ENCODE data around the gene SAG. TPM values are rescaled to one million over a fixed set of nuclear protein-coding genes. Genes with fewer than 3 reads are reported as not detected.

The SAG gene
- total RNA-seq, result under 1 TPM in 1 of 6 donors, not detected in 5; 0.17 TPM

GRCh38 chr2:233307565-233307964 is at the start of gene SAG:
SAG (plus strand) TSS chr2:233307816; CDS start chr2:233309190, 1,374 bp downstream.
- no peak for DNase-seq
- TF ChIP-seq CTCF (IDR thresholded peaks at IDR 0.05), result no peak
- TF ChIP-seq POLR2A (IDR thresholded peaks at IDR 0.05), result no peak
- no peak for TF ChIP-seq EP300 (IDR thresholded peaks at IDR 0.05)
- TF ChIP-seq POLR2AphosphoS5 (IDR thresholded peaks at IDR 0.05), result no peak
- WGBS, 2 donors, result 83 to 87% methylated on average over 7 of the region's 7 CpGs

GRCh38 chr2:233258211-233258610 is 49.4 kb upstream of the SAG start:
- no peak for ATAC-seq (ENCODE audit: low FRiP score in 2 of 2)
- H3K9me3 ChIP-seq, result no peaks in the 10 kb centered on the region
- no peak for DNase-seq
- H3K36me3 ChIP-seq, result peaks cover 16 to 76% (median 54%) of the 10 kb centered on the region in 4 donors
- H3K27ac ChIP-seq, result no peak overlapping the region
- 90 to 92% methylated on average over 2 of the region's 2 CpGs for WGBS, 2 donors
- no peaks in the 10 kb centered on the region for H3K27me3 ChIP-seq
- H3K4me3 ChIP-seq, result no peak overlapping the region
- TF ChIP-seq POLR2AphosphoS5 (IDR thresholded peaks at IDR 0.05) (no peak), CTCF (IDR thresholded peaks at IDR 0.05) (no peak), EP300 (IDR thresholded peaks at IDR 0.05) (no peak), POLR2A (IDR thresholded peaks at IDR 0.05) (no peak)
- peaks cover 5 to 25% (median 6%) of the 10 kb centered on the region in 4 donors for H3K4me1 ChIP-seq

More at GRCh38 chr2:233307565-233307964, at the start of gene SAG:
- no peak within 1 kb of the TSS for H3K27ac ChIP-seq
- no peak for ATAC-seq (ENCODE audit: low FRiP score in 2 of 2)
- H3K4me1 ChIP-seq, result no peaks in the 10 kb centered on the region
- no peaks in the 10 kb centered on the region for H3K9me3 ChIP-seq
- no peaks in the 10 kb centered on the region for H3K27me3 ChIP-seq
- no peaks in the 10 kb centered on the region for H3K36me3 ChIP-seq
- H3K4me3 ChIP-seq, result no peak within 1 kb of the TSS

- TF ChIP-seq POLR2A (IDR thresholded peaks at IDR 0.05), result no peak
- no peak for TF ChIP-seq EP300 (IDR thresholded peaks at IDR 0.05)
- no peak for TF ChIP-seq CTCF (IDR thresholded peaks at IDR 0.05)
- no peak for TF ChIP-seq POLR2AphosphoS5 (IDR thresholded peaks at IDR 0.05)
- no peak for ATAC-seq (ENCODE audit: low FRiP score in 2 of 2)
- 83 to 85% methylated on average over 1 of the region's 1 CpG for WGBS, 2 donors
- H3K36me3 ChIP-seq, result peaks cover 30 to 91% (median 69%) of the 10 kb centered on the region in 4 donors
- no peaks in the 10 kb centered on the region for H3K27me3 ChIP-seq
- H3K27ac ChIP-seq, result no peak overlapping the region
- H3K9me3 ChIP-seq, result no peaks in the 10 kb centered on the region
- DNase-seq, result no peak
- no peak overlapping the region for H3K4me3 ChIP-seq
- H3K4me1 ChIP-seq, result peaks cover 0 to 10% (median 0%) of the 10 kb centered on the region in 4 donors
Measured at GRCh38 chr2:233259730-233260129, 47.9 kb upstream of the SAG start.

- Histone ChIP-seq H3K27me3 (no peaks in the 10 kb centered on the region), H3K4me3 (no peak overlapping the region), H3K27ac (no peak overlapping the region), H3K36me3 (peaks cover 38 to 96% (median 78%) of the 10 kb centered on the region in 4 donors), H3K4me1 (peaks cover 0 to 5% (median 0%) of the 10 kb centered on the region in 4 donors), H3K9me3 (no peaks in the 10 kb centered on the region)
- TF ChIP-seq POLR2AphosphoS5 (IDR thresholded peaks at IDR 0.05) (no peak), CTCF (IDR thresholded peaks at IDR 0.05) (no peak), POLR2A (IDR thresholded peaks at IDR 0.05) (no peak), EP300 (IDR thresholded peaks at IDR 0.05) (no peak)
- no peak for DNase-seq
- WGBS, 2 donors, result 94 to 99% methylated on average over 5 of the region's 5 CpGs
- ATAC-seq (ENCODE audit: low FRiP score in 2 of 2), result no peak
Measured at GRCh38 chr2:233260661-233261060, 47.0 kb upstream of the SAG start.

Measured in upper lobe of left lung (tissue), 6 donors.